ENCODE results near the gene UGT1A7.

Gene UGT1A7

DNA sequence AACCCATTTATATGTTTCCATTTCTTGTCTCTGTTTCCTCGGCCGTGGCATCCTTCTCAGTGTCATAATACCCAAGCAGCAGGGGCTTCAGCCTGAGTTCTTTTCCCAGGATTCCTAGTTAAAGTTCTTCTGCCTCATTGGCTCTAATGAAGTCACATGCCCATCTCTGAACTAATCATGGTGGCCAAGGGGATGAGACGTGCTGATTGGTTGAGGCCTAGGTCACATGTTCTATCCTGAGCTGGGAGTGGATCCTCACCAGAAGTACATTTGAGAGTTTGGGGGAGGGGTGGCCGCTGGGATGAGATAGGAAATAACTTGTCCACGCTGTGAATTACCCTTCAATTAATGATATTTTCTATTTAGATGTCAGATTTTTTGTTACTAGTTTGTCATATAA lies 27.2 kb downstream of the UGT1A7 start:
- Histone ChIP-seq H3K9me3 (ENCODE audit: low read length) (no peaks in the 10 kb centered on the region), H3K9ac (ENCODE audit: low read length) (no peak overlapping the region), H3F3A (ENCODE audit: insufficient read depth, low read length) (no peaks in the 10 kb centered on the region), H3K4me2 (ENCODE audit: low read length) (no peak overlapping the region), H3K9me2 (ENCODE audit: low read depth, low read length) (no peaks in the 10 kb centered on the region), H3K79me2 (ENCODE audit: insufficient read depth, low read length) (no peaks in the 10 kb centered on the region), H4K20me1 (ENCODE audit: insufficient read depth, low read length) (no peaks in the 10 kb centered on the region), H2AFZ (ENCODE audit: low read length) (no peak overlapping the region), H3K27ac (ENCODE audit: low read depth, low read length, poor library complexity, severe bottlenecking) (no peak overlapping the region), H3K4me3 (ENCODE audit: low read depth, low read length, poor library complexity, severe bottlenecking) (no peak overlapping the region), H3K36me3 (ENCODE audit: insufficient read depth, low read length) (no peaks in the 10 kb centered on the region), H3K4me1 (ENCODE audit: insufficient read depth, low read length, severe bottlenecking) (no peaks in the 10 kb centered on the region), H3K27me3 (ENCODE audit: insufficient read depth, low read length) (no peaks in the 10 kb centered on the region)
- no peak for TF ChIP-seq CTCF (IDR thresholded peaks at IDR 0.05; ENCODE audit: low read length)
- no peak for TF ChIP-seq EZH2 (IDR thresholded peaks at IDR 0.05; ENCODE audit: borderline replicate concordance, low read length)

- no peaks in the 10 kb centered on the region for H3K4me1 ChIP-seq (ENCODE audit: insufficient read depth, low read length, severe bottlenecking)
- no peaks in the 10 kb centered on the region for H3K27me3 ChIP-seq (ENCODE audit: insufficient read depth, low read length)
- TF ChIP-seq EZH2 (IDR thresholded peaks at IDR 0.05; ENCODE audit: borderline replicate concordance, low read length), result no peak
- TF ChIP-seq CTCF (IDR thresholded peaks at IDR 0.05; ENCODE audit: low read length), result peak; percentile 93
- no peak overlapping the region for H3K27ac ChIP-seq (ENCODE audit: low read depth, low read length, poor library complexity, severe bottlenecking)
- no peaks in the 10 kb centered on the region for H3K9me3 ChIP-seq (ENCODE audit: low read length)
- no peaks in the 10 kb centered on the region for H3F3A ChIP-seq (ENCODE audit: insufficient read depth, low read length)
- H3K9me2 ChIP-seq (ENCODE audit: low read depth, low read length), result no peaks in the 10 kb centered on the region
- no peak overlapping the region for H2AFZ ChIP-seq (ENCODE audit: low read length)
- H4K20me1 ChIP-seq (ENCODE audit: insufficient read depth, low read length), result no peaks in the 10 kb centered on the region
- no peaks in the 10 kb centered on the region for H3K79me2 ChIP-seq (ENCODE audit: insufficient read depth, low read length)
- H3K4me2 ChIP-seq (ENCODE audit: low read length), result no peak overlapping the region
- H3K4me3 ChIP-seq (ENCODE audit: low read depth, low read length, poor library complexity, severe bottlenecking), result no peak overlapping the region
- no peaks in the 10 kb centered on the region for H3K36me3 ChIP-seq (ENCODE audit: insufficient read depth, low read length)
- no peak overlapping the region for H3K9ac ChIP-seq (ENCODE audit: low read length)
Observed at GRCh38 chr2:233711312-233712008, 29.8 kb downstream of the UGT1A7 start.

DNA sequence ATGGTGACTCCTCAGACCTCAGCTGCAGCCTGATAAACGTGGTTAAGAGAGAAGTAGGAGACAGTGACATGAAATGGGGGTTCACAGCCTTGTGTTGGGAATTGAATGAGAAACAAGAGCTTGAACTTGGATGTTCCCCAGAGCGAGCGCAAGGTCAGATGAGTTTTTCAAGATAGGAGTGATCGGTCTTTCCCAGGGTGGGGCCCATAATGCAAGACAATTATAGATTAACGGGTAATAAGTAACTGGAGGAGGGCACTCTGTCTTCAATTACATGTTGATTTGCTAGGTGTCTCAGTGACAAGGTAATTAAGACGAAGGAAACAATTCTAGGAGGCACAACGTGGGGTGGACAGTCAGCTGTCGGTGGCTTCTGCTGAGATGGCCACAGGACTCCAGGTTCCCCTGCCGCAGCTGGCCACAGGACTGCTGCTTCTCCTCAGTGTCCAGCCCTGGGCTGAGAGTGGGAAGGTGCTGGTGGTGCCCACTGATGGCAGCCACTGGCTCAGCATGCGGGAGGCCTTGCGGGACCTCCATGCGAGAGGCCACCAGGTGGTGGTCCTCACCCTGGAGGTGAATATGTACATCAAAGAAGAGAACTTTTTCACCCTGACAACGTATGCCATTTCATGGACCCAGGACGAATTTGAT lies 31.0 kb downstream of the UGT1A7 start, which contains the start of gene UGT1A5:
Gene UGT1A5, plus strand, starts transcription at position 297 of the 651 bp plus-strand sequence. Its CDS starts 85 bp downstream, at position 382.
- H3K36me3 ChIP-seq (ENCODE audit: insufficient read depth, low read length), result no peaks in the 10 kb centered on the region
- no peak within 1 kb of the TSS for H3K4me2 ChIP-seq (ENCODE audit: low read length)
- no peaks in the 10 kb centered on the region for H3K9me2 ChIP-seq (ENCODE audit: low read depth, low read length)
- H3K27me3 ChIP-seq (ENCODE audit: insufficient read depth, low read length), result no peaks in the 10 kb centered on the region
- no peak within 1 kb of the TSS for H3K27ac ChIP-seq (ENCODE audit: low read depth, low read length, poor library complexity, severe bottlenecking)
- no peaks in the 10 kb centered on the region for H4K20me1 ChIP-seq (ENCODE audit: insufficient read depth, low read length)
- H3K79me2 ChIP-seq (ENCODE audit: insufficient read depth, low read length), result no peaks in the 10 kb centered on the region
- TF ChIP-seq EZH2 (IDR thresholded peaks at IDR 0.05; ENCODE audit: borderline replicate concordance, low read length) (no peak), CTCF (IDR thresholded peaks at IDR 0.05; ENCODE audit: low read length) (no peak)
- no peak within 1 kb of the TSS for H3K4me3 ChIP-seq (ENCODE audit: low read depth, low read length, poor library complexity, severe bottlenecking)
- H3K4me1 ChIP-seq (ENCODE audit: insufficient read depth, low read length, severe bottlenecking), result no peaks in the 10 kb centered on the region
- no peaks in the 10 kb centered on the region for H3K9me3 ChIP-seq (ENCODE audit: low read length)
- no peak within 1 kb of the TSS for H3K9ac ChIP-seq (ENCODE audit: low read length)
- H2AFZ ChIP-seq (ENCODE audit: low read length), result no peak within 1 kb of the TSS
- H3F3A ChIP-seq (ENCODE audit: insufficient read depth, low read length), result no peaks in the 10 kb centered on the region
